ENCODE data around the gene EP400.

- no peak for TF ChIP-seq GATA2 (IDR thresholded peaks at IDR 0.05; ENCODE audit: low read depth, low read length)
- TF ChIP-seq GATA3 (IDR thresholded peaks at IDR 0.05; ENCODE audit: low read depth, low read length) = no peak
These were observed 118.5 kb downstream of the EP400 start for GRCh38 chr12:132068250-132068649.

All from SH-SY5Y (cell line).